Endothelial cell of umbilical vein (primary cell): Measurements from ENCODE around the gene PDIA5. TPM values are rescaled to one million over a fixed set of nuclear protein-coding genes. Genes with fewer than 3 reads are reported as not detected.

Source experiments
- BruUV-seq: library from RNA; stranded (reverse); fragments of 400-500 nt; replicated peaks from 2 replicates; lab custom pipeline; 2021; lab: Mats Ljungman, UMichigan
- CTCF ChIA-PET: fragments of 300-600, 350-600 bp; sonication (Branson Sonifier 250); formaldehyde crosslinking; loops from one replicate; lab custom pipeline; 2021; ENCODE audit warnings: antibody characterized with exemption, inconsistent platforms; lab: Charles Lee
- POLR2A ChIA-PET: fragments of 300-600, 350-600 bp; sonication (Branson Sonifier 250); formaldehyde crosslinking; loops from one replicate; lab custom pipeline; 2021; ENCODE audit warnings: antibody characterized with exemption, inconsistent platforms; lab: Charles Lee
- DNase-seq: peaks from one replicate; pipeline ENCODE4 v3.0.0-alpha.2; 2011; ENCODE audit warnings: low read depth, low spot score
- FAIRE-seq: peaks from 2 replicates; lab custom pipeline; 2011; peaks lifted over from hg19 to GRCh38; lab: Jason Lieb, UNC
- H2AFZ ChIP-seq: 2 replicates; pipeline ENCODE4 v1.6.0; 2012; ENCODE audit warnings: low read depth, low read length, control low read depth, inconsistent platforms
- H3K27ac ChIP-seq: 2 replicates; pipeline ENCODE4 v1.5.1; 2011; ENCODE audit warnings: low read depth, mild to moderate bottlenecking, control low read depth, low read length, moderate library complexity; ENCODE audit not compliant: insufficient read depth
- H3K27me3 ChIP-seq, 2 experiments: 2 replicates each; pipeline versions ENCODE4 v1.6.0 to v1.6.1; 2011; ENCODE audit warnings: low read length in 2 of 2, mixed read lengths in 1 of 2; ENCODE audit not compliant: control insufficient read depth in 2 of 2, insufficient read depth in 2 of 2
- H3K36me3 ChIP-seq, 2 experiments: 2 replicates in 1 of 2; 3 replicates in 1 of 2; pipeline ENCODE4 v1.5.1; 2011; ENCODE audit warnings: low read length in 2 of 2, mild to moderate bottlenecking in 1 of 2, moderate library complexity in 1 of 2; ENCODE audit not compliant: control insufficient read depth in 2 of 2, insufficient read depth in 2 of 2; ENCODE audit errors: extremely low read depth in 1 of 2
- H3K4me1 ChIP-seq: 3 replicates; pipeline ENCODE4 v1.5.1; 2011; ENCODE audit warnings: mild to moderate bottlenecking, low read length; ENCODE audit not compliant: control insufficient read depth, insufficient read depth; ENCODE audit errors: extremely low read depth
- H3K4me2 ChIP-seq: 2 replicates; pipeline ENCODE4 v1.6.1; 2011; ENCODE audit warnings: low read length, control low read depth, mixed read lengths; ENCODE audit not compliant: insufficient read depth
- H3K4me3 ChIP-seq, 3 experiments: fragments of 200-600 bp in 1 of 3; sonication (generic), shearing (Covaris generic) in 1 of 3; replicated peaks in 1 of 3; 2 replicates each; pipeline ENCODE4 v1.5.1; 2011 to 2016; ENCODE audit warnings: control low read depth in 3 of 3, low read length in 3 of 3, mild to moderate bottlenecking in 2 of 3, inconsistent platforms in 1 of 3, low read depth in 1 of 3, moderate library complexity in 1 of 3; ENCODE audit not compliant: insufficient read depth in 1 of 3
- H3K79me2 ChIP-seq: 2 replicates; pipeline ENCODE4 v1.6.0; 2012; ENCODE audit warnings: low read length, inconsistent platforms; ENCODE audit not compliant: control insufficient read depth, insufficient read depth
- H3K9ac ChIP-seq: replicated peaks from 2 replicates; pipeline ENCODE3; 2011; ENCODE audit warnings: low read length, control low read depth; ENCODE audit not compliant: insufficient read depth; ENCODE audit errors: extremely low read depth
- H3K9me1 ChIP-seq: replicated peaks from 3 replicates; pipeline ENCODE4 v1.6.0; 2011; ENCODE audit warnings: mild to moderate bottlenecking, low read length; ENCODE audit not compliant: control insufficient read depth, insufficient read depth; ENCODE audit errors: extremely low read depth
- H3K9me3 ChIP-seq: replicated peaks from 2 replicates; pipeline ENCODE4 v1.5.1; 2012; ENCODE audit warnings: low read length, inconsistent platforms; ENCODE audit not compliant: control insufficient read depth, insufficient read depth
- H4K20me1 ChIP-seq: replicated peaks from 2 replicates; pipeline ENCODE3; 2011; ENCODE audit warnings: mild to moderate bottlenecking, low read length; ENCODE audit not compliant: control insufficient read depth, insufficient read depth; ENCODE audit errors: extremely low read depth
- CTCF ChIP-seq, 2 donors: IDR thresholded peaks; 1 replicate in 1 of 2; 2 replicates in 1 of 2; pipeline ENCODE4 v1.5.1; 2011; ENCODE audit warnings: low read length in 2 of 2, mild to moderate bottlenecking in 2 of 2, moderate library complexity in 2 of 2, control low read depth in 1 of 2, inconsistent platforms in 1 of 2, low read depth in 1 of 2; ENCODE audit not compliant: insufficient read depth in 1 of 2; ENCODE audit errors: extremely low read depth in 1 of 2
- EZH2 ChIP-seq: IDR thresholded peaks from 2 replicates; pipeline ENCODE4 v1.6.1; 2012; ENCODE audit warnings: borderline replicate concordance, low read depth, mild to moderate bottlenecking, moderate library complexity, low read length, inconsistent platforms; ENCODE audit not compliant: severe bottlenecking
- FOS ChIP-seq: IDR thresholded peaks from 2 replicates; pipeline ENCODE4 v1.6.1; 2011; ENCODE audit warnings: mild to moderate bottlenecking, low read length, moderate library complexity, borderline replicate concordance; ENCODE audit not compliant: insufficient read depth
- GATA2 ChIP-seq: IDR thresholded peaks from 2 replicates; pipeline ENCODE4 v1.7.0; 2011; ENCODE audit warnings: low read depth, mild to moderate bottlenecking, moderate library complexity, mixed read lengths, low read length; ENCODE audit not compliant: insufficient read length, insufficient read depth
- JUN ChIP-seq: IDR thresholded peaks from 2 replicates; pipeline ENCODE4 v1.6.1; 2011; ENCODE audit warnings: borderline replicate concordance, low read depth; ENCODE audit not compliant: insufficient read length, insufficient read depth
- MAX ChIP-seq: IDR thresholded peaks from 2 replicates; pipeline ENCODE4 v1.6.1; 2011; ENCODE audit not compliant: insufficient read depth, insufficient read length
- MYC ChIP-seq: IDR thresholded peaks from one replicate; pipeline ENCODE4 v1.6.1; 2011; ENCODE audit warnings: mild to moderate bottlenecking, low read depth, low read length
- POLR2A ChIP-seq: IDR thresholded peaks from 2 replicates; pipeline ENCODE4 v1.6.1; 2012; ENCODE audit warnings: low read depth, mild to moderate bottlenecking, control low read depth, low read length
- POLR2AphosphoS5 ChIP-seq: IDR thresholded peaks from 2 replicates; pipeline ENCODE4 v1.6.1; 2012; ENCODE audit warnings: low read depth, mild to moderate bottlenecking, control low read depth, low read length, moderate library complexity; ENCODE audit not compliant: insufficient read depth
- dilution Hi-C: fragments of 300-500 bp; cut with MboI; formaldehyde crosslinking; loops from one replicate; pipeline ENCODE4 v1.15.0; 2019; ENCODE audit warnings: low sequenced_read_pairs; ENCODE audit not compliant: extremely low pct_ligation_motif_present
- intact Hi-C: fragments of 100-400 bp; cut with micrococcal nuclease; formaldehyde crosslinking; loops from one replicate; pipeline ENCODE4 v1.10.0; 2022
- polyA plus RNA-seq, 4 experiments: library from polyadenylated mRNA; depleted of rRNA in 3 of 4; stranded (reverse) in 3 of 4; unstranded in 1 of 4; fragments of >200 nt; gene quantifications; 2 replicates each; pipeline versions ENCODE4 v1.2.1 to v1.2.3, GENCODE V29; 2011 to 2012; ENCODE audit warnings: missing spikeins in 1 of 4
- total RNA-seq: library from RNA; stranded (reverse); gene quantifications from 2 replicates; pipeline ENCODE4 v1.2.3, GENCODE V29; 2021

Gene PDIA5
- total and polyA plus RNA-seq, 2 donors (not counting 3 experiments of a cell fraction or from before 2014, with no cell fraction given) = 55.7 to 85.6 TPM

GRCh38 chr3:123094516-123095313 lies 27.9 kb downstream of the PDIA5 start:
- dilution Hi-C loops = no loop called here
- intact Hi-C loops = no loop called here
- no peak overlapping the region for H3K27ac ChIP-seq
- no peaks in the 10 kb centered on the region for H3K4me1 ChIP-seq
- POLR2A ChIA-PET = interaction anchor here (0.7 kb wide), 1 partner anchor 202 kb away, joined by 3 read pairs; no protein-coding TSS in a partner anchor
- peaks cover 6 to 27% of the 10 kb centered on the region in 2 experiments for H3K36me3 ChIP-seq
- no peaks in the 10 kb centered on the region for H3K27me3 ChIP-seq
- DNase-seq (no peak), FAIRE-seq (no peak)
- TF ChIP-seq FOS (no peak), CTCF (IDR thresholded peaks at IDR 0.05; ENCODE audit: extremely low read depth in 1 of 2, insufficient read depth in 1 of 2, low read depth in 1 of 2, low read length in 2 of 2) (no peak), POLR2A (no peak), GATA2 (no peak), POLR2AphosphoS5 (no peak), MAX (no peak), EZH2 (no peak), JUN (no peak), MYC (no peak)
- H3K79me2 ChIP-seq = peaks cover 40% of the 10 kb centered on the region
- no peaks in the 10 kb centered on the region for H3K9me1 ChIP-seq
- BruUV-seq = no TSS peak
- no peaks in the 10 kb centered on the region for H3K9me3 ChIP-seq
- no peaks in the 10 kb centered on the region for H4K20me1 ChIP-seq
- no peak overlapping the region for H3K4me2 ChIP-seq
- H3K9ac ChIP-seq = no peak overlapping the region
- H2AFZ ChIP-seq = no peak overlapping the region
- H3K4me3 ChIP-seq = no peak overlapping the region
- CTCF ChIA-PET = interaction anchor here (0.6 to 1.1 kb wide), 3 partner anchors 50 to 139 kb away, joined by 3 to 4 read pairs (median 3); no protein-coding TSS in a partner anchor
